Caco-2 (cell line): Measurements from ENCODE around the gene SHANK2. TPM values are rescaled to one million over a fixed set of nuclear protein-coding genes. Genes with fewer than 3 reads are reported as not detected.

Experiments
- BruUV-seq: library from RNA; stranded (reverse); fragments of 400-500 nt; replicated peaks from 2 replicates; lab custom pipeline; 2021; lab: Mats Ljungman, UMichigan
- CTCF ChIA-PET: fragments of 300-600 bp; sonication (Branson Sonifier 250); formaldehyde crosslinking; loops from one replicate; lab custom pipeline; 2022; ENCODE audit warnings: antibody characterized with exemption; lab: Charles Lee
- POLR2A ChIA-PET: fragments of 300-600 bp; sonication (Branson Sonifier 250); formaldehyde crosslinking; loops from one replicate; lab custom pipeline; 2022; ENCODE audit warnings: antibody characterized with exemption; lab: Charles Lee
- DNase-seq, 2 experiments: peaks; one replicate each; pipeline versions ENCODE4 v3.0.0 to v3.0.0-alpha.2; 2020 to 2022
- H3K27me3 ChIP-seq: replicated peaks from 2 replicates; pipeline ENCODE4 v1.6.0; 2011; ENCODE audit warnings: low read length; ENCODE audit not compliant: control insufficient read depth, insufficient read depth
- H3K36me3 ChIP-seq: 2 replicates; pipeline ENCODE4 v1.5.1; 2011; ENCODE audit warnings: low read length; ENCODE audit not compliant: control insufficient read depth, insufficient read depth
- H3K4me1 ChIP-seq: fragments of 250-450 bp; sonication (Bioruptor Pico); 2 replicates; pipeline ENCODE4 v1.5.1; 2020; ENCODE audit warnings: mild to moderate bottlenecking
- H3K4me3 ChIP-seq: 2 replicates; pipeline ENCODE4 v1.5.1; 2011; ENCODE audit warnings: low read depth, mild to moderate bottlenecking, control low read depth, low read length
- H3K9me3 ChIP-seq: fragments of 250-450 bp; sonication (Bioruptor Pico); 2 replicates; pipeline ENCODE4 v1.5.1; 2020; ENCODE audit warnings: mild to moderate bottlenecking, moderate library complexity
- H3K27ac Mint-ChIP-seq: one replicate; pipeline ENCODE4 v1.8.0; 2022; ENCODE audit warnings: mixed read lengths; ENCODE audit not compliant: unreplicated experiment
- H3K27me3 Mint-ChIP-seq: one replicate; pipeline ENCODE4 v1.8.0; 2022; ENCODE audit warnings: mixed read lengths; ENCODE audit not compliant: insufficient read depth, unreplicated experiment
- H3K36me3 Mint-ChIP-seq: one replicate; pipeline ENCODE4 v1.8.0; 2022; ENCODE audit warnings: mild to moderate bottlenecking, mixed read lengths; ENCODE audit not compliant: insufficient read depth, unreplicated experiment
- H3K4me1 Mint-ChIP-seq: one replicate; pipeline ENCODE4 v1.8.0; 2022; ENCODE audit warnings: low read depth, mixed read lengths; ENCODE audit not compliant: unreplicated experiment
- H3K4me3 Mint-ChIP-seq: one replicate; pipeline ENCODE4 v1.8.0; 2022; ENCODE audit warnings: mild to moderate bottlenecking, moderate library complexity, mixed read lengths; ENCODE audit not compliant: unreplicated experiment
- H3K9me3 Mint-ChIP-seq: one replicate; pipeline ENCODE4 v1.8.0; 2022; ENCODE audit warnings: mixed read lengths; ENCODE audit not compliant: unreplicated experiment
- CTCF ChIP-seq, 2 experiments: fragments of 200-600 bp in 1 of 2; IDR thresholded peaks; 1 replicate in 1 of 2; 2 replicates in 1 of 2; pipeline versions ENCODE4 v1.5.1 to v1.8.0; 2011 to 2022; ENCODE audit warnings: antibody characterized with exemption in 1 of 2, control low read depth in 1 of 2, inconsistent platforms in 1 of 2, low read depth in 1 of 2, low read length in 1 of 2, mild to moderate bottlenecking in 1 of 2, moderate library complexity in 1 of 2; ENCODE audit not compliant: insufficient read depth in 1 of 2, severe bottlenecking in 1 of 2, unreplicated experiment in 1 of 2
- intact Hi-C: fragments of 100-400 bp; cut with micrococcal nuclease; formaldehyde crosslinking; loops from one replicate; pipeline ENCODE4 v1.10.0; 2022; ENCODE audit not compliant: unreplicated experiment
- total RNA-seq: library from RNA; stranded (reverse); gene quantifications from 2 replicates; pipeline ENCODE4 v1.2.3, GENCODE V29; 2022

SHANK2 gene
- total RNA-seq, 1 experiment from 2014 or later: 177 TPM

- BruUV-seq: no TSS peak
- Mint-ChIP-seq H3K4me1 (peaks cover 27% of the 10 kb centered on the region), H3K36me3 (peaks cover 7% of the 10 kb centered on the region), H3K9me3 (peaks cover 11% of the 10 kb centered on the region), H3K27me3 (no peaks in the 10 kb centered on the region), H3K27ac (peak overlapping the region; percentile 69), H3K4me3 (no peak overlapping the region)
- peaks cover 25% of the 10 kb centered on the region for H3K4me1 ChIP-seq
- intact Hi-C loops: no loop called here
- no peaks in the 10 kb centered on the region for H3K27me3 ChIP-seq
- no peaks in the 10 kb centered on the region for H3K9me3 ChIP-seq
- no peak overlapping the region for H3K4me3 ChIP-seq
- no peak for TF ChIP-seq CTCF (IDR thresholded peaks at IDR 0.05; ENCODE audit: insufficient read depth in 1 of 2, low read depth in 1 of 2, low read length in 1 of 2, severe bottlenecking in 1 of 2, unreplicated experiment in 1 of 2)
- peak in 1 of 2 experiments; percentile 29 for DNase-seq
- POLR2A ChIA-PET: no interaction called here
- CTCF ChIA-PET: no interaction called here
- no peaks in the 10 kb centered on the region for H3K36me3 ChIP-seq
Measured at GRCh38 chr11:71301046-71301857, 48.9 kb upstream of the SHANK2 start.

- BruUV-seq: TSS peak; percentile 26
- ChIA-PET POLR2A (interaction anchor here (0.6 to 1.5 kb wide), 2 partner anchors 16 to 47 kb away, joined by 3 to 10 read pairs; no protein-coding TSS in a partner anchor), CTCF (no interaction called here)
- H3K9me3 Mint-ChIP-seq: peaks cover 11% of the 10 kb centered on the region
- peak overlapping the region; percentile 96 for H3K27ac Mint-ChIP-seq
- TF ChIP-seq CTCF (IDR thresholded peaks at IDR 0.05; ENCODE audit: insufficient read depth in 1 of 2, low read depth in 1 of 2, low read length in 1 of 2, severe bottlenecking in 1 of 2, unreplicated experiment in 1 of 2): no peak
- intact Hi-C loops: no loop called here
- peaks cover 17% of the 10 kb centered on the region for H3K4me1 ChIP-seq
- no peaks in the 10 kb centered on the region for H3K9me3 ChIP-seq
- peaks cover 27% of the 10 kb centered on the region for H3K4me1 Mint-ChIP-seq
- no peak overlapping the region for H3K4me3 ChIP-seq
- H3K27me3 ChIP-seq: no peaks in the 10 kb centered on the region
- H3K4me3 Mint-ChIP-seq: no peak overlapping the region
- peaks cover 6% of the 10 kb centered on the region for H3K36me3 Mint-ChIP-seq
- no peaks in the 10 kb centered on the region for H3K36me3 ChIP-seq
- no peaks in the 10 kb centered on the region for H3K27me3 Mint-ChIP-seq
- no peak for DNase-seq
Measured at GRCh38 chr11:71300187-71300586, 47.8 kb upstream of the SHANK2 start.

- intact Hi-C loops: loop anchor here (1.0 kb wide), 3 partner anchors 14 to 45 kb away; no protein-coding TSS in a partner anchor
- Histone ChIP-seq H3K36me3 (no peaks in the 10 kb centered on the region), H3K4me1 (peaks cover 17% of the 10 kb centered on the region), H3K9me3 (no peaks in the 10 kb centered on the region), H3K27me3 (no peaks in the 10 kb centered on the region), H3K4me3 (no peak overlapping the region)
- H3K27me3 Mint-ChIP-seq: no peaks in the 10 kb centered on the region
- CTCF ChIA-PET: interaction anchor here (0.6 to 1.2 kb wide), 7 partner anchors 11 to 1662 kb away, joined by 3 to 11 read pairs (median 4); partner anchors contain the start of gene SHANK2
- BruUV-seq: no TSS peak
- peaks cover 9% of the 10 kb centered on the region for H3K9me3 Mint-ChIP-seq
- H3K4me1 Mint-ChIP-seq: peaks cover 34% of the 10 kb centered on the region
- peak overlapping the region; percentile 96 for H3K27ac Mint-ChIP-seq
- POLR2A ChIA-PET: interaction anchor here (1.2 to 1.5 kb wide), 2 partner anchors 15 to 46 kb away, joined by 10 to 12 read pairs; partner anchors contain the start of gene SHANK2
- H3K36me3 Mint-ChIP-seq: no peaks in the 10 kb centered on the region
- DNase-seq: peak in 1 of 2 experiments; percentile 37
- TF ChIP-seq CTCF (IDR thresholded peaks at IDR 0.05; ENCODE audit: insufficient read depth in 1 of 2, low read depth in 1 of 2, low read length in 1 of 2, severe bottlenecking in 1 of 2, unreplicated experiment in 1 of 2): no peak
- H3K4me3 Mint-ChIP-seq: no peak overlapping the region
Measured at GRCh38 chr11:71298761-71299181, 46.4 kb upstream of the SHANK2 start.
